T follicular helper cell (primary cell): ENCODE data around the gene STX16.
A peak's percentile ranks its signal among the peaks of the same experiment; 100 is the strongest.

Experiments
- DNase-seq: peaks from one replicate; pipeline ENCODE4 v3.0.0-alpha.2; 2020; ENCODE audit warnings: low read depth
- total RNA-seq, 2 experiments: gene quantifications; one replicate each; lab custom pipeline; 2026; lab: John Stamatoyannopoulos, UW

The STX16 gene
- 15.8 to 32.0 reads per million in 2 experiments for total RNA-seq

GRCh38 chr20:58650776-58651558 is at the start of gene STX16:
Gene STX16, plus strand, starts transcription at chr20:58651283. Its CDS starts 724 bp downstream, at chr20:58652007.
- DNase-seq, result peak; percentile 76

GRCh38 chr20:58602124-58602523 is 49.0 kb upstream of the STX16 start:
- DNase-seq, result no peak

GRCh38 chr20:58603721-58604120 is 47.4 kb upstream of the STX16 start:
- DNase-seq, result no peak

- no peak for DNase-seq
These were observed 46.8 kb upstream of the STX16 start for GRCh38 chr20:58604128-58604881.

GRCh38 chr20:58605292-58606065 is 45.6 kb upstream of the STX16 start:
- no peak for DNase-seq

GRCh38 chr20:58606184-58606583 is 44.9 kb upstream of the STX16 start:
- no peak for DNase-seq

- no peak for DNase-seq
These were observed 42.8 kb upstream of the STX16 start for GRCh38 chr20:58608096-58608840.

- no peak for DNase-seq
These were observed 42.1 kb upstream of the STX16 start for GRCh38 chr20:58609026-58609425.

- no peak for DNase-seq
These were observed 40.8 kb upstream of the STX16 start for GRCh38 chr20:58610071-58610800.

- no peak for DNase-seq
These were observed 40.3 kb upstream of the STX16 start for GRCh38 chr20:58610811-58611210.

- no peak for DNase-seq
These were observed 39.6 kb upstream of the STX16 start for GRCh38 chr20:58611236-58612030.

GRCh38 chr20:58612121-58612691 is 38.9 kb upstream of the STX16 start:
- DNase-seq, result no peak

GRCh38 chr20:58613061-58613854 is 37.8 kb upstream of the STX16 start:
- DNase-seq, result no peak

- DNase-seq, result no peak
These were observed 36.7 kb upstream of the STX16 start for GRCh38 chr20:58614366-58614765.

- no peak for DNase-seq
These were observed 35.9 kb upstream of the STX16 start for GRCh38 chr20:58614984-58615760.

- DNase-seq, result no peak
These were observed 34.7 kb upstream of the STX16 start for GRCh38 chr20:58616411-58616810.

- no peak for DNase-seq
These were observed 33.9 kb upstream of the STX16 start for GRCh38 chr20:58617158-58617557.
